ENCODE results near the gene CASKIN2.
"Not testable (repeated sequence)": the region's sequence is repeated elsewhere in the genome, so short reads cannot be mapped to it uniquely, and the experiment has no call there.

Gene CASKIN2

DNA sequence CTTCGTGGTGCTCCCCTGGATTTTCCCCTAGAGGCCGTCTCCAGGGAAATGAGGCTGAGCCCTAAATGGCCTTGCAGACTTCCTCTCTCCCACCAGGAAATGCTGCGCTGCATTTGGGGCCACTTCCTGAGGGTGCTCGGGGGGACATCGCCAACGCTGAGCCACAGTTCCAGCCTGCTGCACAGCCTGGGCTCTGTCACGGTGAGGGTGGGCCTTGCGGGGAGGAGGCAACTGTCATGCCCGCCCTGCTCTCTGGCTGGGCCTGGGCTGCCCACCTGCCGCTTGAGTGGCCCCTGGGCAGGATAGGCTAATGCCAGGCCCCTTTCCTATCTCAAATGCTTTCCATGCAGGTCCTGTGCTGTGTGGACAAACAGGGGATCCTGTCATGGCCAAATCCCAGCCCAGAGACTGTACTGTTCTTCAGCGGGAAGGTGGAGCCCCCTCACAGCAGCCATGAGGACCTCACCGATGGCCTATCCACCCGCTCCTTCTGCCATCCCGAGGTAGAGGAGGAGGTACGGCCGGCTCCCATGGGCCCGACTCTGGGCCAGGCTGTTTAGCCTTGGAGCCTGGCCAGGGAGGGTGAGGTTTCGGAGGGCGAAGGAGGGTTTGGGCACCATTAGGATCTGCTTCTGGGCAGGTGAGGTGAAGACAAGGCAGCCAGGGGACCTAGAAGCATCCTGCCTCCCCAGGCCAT is 24.2 kb downstream of the CASKIN2 start:
- DNase-seq (ENCODE audit: low read depth in 2 of 2), result no peak

DNA sequence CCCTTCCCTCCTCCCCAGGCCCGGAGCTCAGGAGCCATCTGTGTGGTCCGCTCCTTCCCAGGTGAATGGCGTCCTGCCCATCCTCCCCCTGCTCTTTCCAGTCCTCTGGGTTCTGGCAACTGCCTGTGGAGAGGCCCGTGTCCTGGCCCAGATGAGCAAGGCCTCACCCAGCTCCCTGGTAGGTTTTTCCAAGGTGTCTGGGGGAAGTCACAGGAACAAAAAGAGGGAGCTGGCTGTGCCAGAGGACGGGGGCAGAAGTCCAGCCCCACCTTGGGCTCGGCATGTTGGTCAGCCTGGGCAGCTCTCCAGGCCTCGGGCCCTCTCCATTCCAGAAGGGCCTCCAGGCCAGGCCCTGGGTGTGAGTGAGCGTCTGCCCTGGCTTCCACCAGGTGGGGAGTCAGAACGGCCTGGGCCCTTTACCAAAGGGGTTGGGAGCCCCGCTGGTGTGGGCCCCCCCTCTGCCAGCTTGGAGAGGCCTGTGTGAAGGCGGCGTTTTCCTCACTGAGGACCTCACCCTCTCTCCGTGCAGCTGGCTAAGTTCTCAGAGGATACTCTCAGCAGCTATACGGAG is 25.1 kb downstream of the CASKIN2 start:
- DNase-seq (ENCODE audit: low read depth in 2 of 2), result no peak

DNA sequence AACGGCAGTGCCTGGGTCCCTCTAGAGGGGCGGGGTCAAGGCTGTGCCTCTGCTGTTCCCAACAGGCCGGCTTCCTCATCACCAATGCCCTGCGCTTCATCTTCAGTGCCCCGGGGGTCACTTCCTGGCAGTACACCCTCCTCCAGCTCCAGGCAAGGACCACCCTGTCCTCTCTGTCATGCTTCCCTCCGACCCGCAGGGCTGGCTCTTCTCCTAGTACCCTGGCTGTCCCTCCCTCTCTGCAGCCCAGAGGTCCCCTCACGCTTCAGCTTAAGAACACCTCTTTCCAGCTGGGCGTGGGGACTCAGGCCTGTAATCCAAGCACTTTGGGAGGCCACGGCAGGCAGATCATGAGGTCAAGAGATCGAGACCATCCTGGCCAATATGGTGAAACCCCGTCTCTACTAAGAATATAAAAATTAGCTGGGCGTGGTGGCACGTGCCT is 25.8 kb downstream of the CASKIN2 start:
- no peak for DNase-seq (ENCODE audit: low read depth in 2 of 2)

DNA sequence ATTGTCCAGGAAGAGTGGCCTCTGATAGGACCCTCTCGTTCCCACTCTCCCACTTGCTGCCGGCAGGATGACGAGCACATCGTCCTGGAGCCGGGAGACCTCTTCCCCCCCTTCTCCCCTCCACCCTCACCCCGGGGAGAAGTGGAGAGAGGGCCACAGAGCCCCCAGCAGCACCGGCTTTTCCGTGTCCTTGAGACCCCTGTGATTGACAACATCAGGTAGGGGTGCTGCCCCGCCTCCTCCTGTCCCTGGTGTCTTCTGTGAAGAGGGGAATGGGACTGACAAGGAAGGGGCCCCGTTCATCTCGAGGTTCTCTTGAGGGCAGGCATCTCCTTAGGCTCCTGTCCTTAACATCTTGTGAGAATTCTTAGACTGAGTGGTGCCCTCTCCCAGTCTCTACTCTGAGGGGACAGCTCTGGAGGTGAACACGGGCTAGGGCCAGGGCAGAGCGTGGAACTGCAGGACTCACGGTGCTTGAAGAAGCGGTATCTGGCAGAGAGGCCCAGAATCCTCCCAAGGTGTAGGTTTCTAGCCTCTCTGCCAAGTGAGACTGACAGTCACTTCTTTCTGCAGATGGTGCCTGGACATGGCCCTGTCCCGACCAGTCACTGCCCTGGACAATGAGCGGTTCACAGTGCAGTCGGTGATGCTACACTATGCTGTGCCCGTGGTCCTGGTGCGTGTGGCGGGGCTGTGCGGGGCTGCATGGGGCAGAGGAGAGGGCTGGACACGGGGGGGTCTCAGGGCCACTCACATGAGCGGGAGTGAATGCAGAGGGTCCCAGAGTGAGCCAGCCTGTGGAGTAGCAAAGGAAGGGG is 26.4 kb downstream of the CASKIN2 start:
- DNase-seq (ENCODE audit: low read depth in 2 of 2), result no peak

DNA sequence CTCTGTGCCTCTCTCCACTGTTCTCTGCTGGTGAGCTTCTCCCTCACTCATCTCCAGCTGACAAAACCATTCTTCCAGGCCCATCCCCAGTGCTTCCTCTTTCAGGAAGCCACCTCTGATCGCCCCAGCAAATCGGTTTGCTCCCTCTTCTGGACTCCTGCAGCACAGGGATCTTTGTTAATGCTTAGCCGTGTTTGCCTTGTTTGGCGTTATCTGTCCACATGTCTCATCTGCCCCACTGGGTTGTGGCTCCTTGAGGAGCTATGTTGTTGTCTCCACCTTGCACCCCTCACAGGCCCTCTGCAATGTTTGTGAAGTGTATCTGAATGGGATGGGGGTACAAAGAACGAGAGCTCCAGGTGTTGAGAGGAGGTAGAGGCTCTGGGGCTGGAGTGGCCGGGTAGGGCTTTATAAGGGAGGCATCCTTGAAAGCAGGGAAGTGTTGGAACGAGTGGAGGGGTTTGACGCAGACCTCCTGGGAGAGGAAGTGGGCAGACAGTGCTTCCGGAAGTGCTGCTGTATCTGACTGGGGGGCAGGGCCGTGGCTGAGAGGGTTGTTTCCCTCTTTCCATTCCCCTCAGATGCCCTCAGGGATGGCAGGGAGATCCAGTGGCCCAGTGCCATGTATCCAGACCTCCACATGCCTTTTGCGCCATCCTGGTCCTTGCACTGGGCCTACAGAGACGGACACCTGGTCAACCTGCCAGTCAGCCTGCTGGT is 27.8 kb downstream of the CASKIN2 start:
- no peak for DNase-seq (ENCODE audit: low read depth in 2 of 2)

DNA sequence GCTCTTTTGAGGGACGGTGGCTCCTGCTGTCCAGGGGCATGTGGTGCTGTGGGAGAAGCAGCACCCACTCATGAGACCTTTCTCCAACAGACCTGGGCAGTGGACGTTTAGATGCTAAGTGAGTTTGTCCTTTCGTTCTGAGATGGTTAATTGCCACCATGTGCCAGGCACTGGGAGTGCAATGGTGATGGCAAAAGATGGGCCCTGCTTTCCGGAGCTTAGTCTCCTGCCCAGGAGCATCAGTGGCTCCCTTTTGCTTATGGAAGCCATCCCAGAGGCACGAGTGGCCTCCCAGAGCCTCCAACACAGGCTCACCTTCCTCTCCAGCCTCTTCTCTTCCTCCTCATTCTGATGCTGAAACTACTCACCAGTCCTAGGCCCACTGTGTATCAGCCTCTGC is 28.4 kb downstream of the CASKIN2 start:
- no peak for DNase-seq (ENCODE audit: low read depth in 2 of 2)

DNA sequence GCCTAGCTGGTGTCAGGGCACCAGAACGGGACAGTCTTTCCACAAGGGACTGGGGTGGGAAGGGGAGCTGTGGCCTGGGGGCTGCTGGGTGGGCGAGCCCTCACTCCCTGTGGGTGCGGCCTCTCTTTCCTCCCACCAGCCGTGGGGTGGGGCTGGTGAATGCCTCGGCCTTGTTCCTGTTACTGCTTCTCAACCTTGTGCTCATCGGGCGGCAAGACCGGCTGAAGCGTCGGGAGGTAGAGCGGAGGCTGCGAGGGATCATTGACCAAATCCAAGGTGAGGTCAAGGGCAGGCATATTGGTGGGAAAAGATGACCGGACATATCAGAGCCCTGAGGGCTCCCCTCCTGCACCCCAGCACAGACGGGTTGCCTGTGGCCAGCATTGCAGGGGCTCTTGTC is 29.2 kb downstream of the CASKIN2 start:
- no peak for DNase-seq (ENCODE audit: low read depth in 2 of 2)

DNA sequence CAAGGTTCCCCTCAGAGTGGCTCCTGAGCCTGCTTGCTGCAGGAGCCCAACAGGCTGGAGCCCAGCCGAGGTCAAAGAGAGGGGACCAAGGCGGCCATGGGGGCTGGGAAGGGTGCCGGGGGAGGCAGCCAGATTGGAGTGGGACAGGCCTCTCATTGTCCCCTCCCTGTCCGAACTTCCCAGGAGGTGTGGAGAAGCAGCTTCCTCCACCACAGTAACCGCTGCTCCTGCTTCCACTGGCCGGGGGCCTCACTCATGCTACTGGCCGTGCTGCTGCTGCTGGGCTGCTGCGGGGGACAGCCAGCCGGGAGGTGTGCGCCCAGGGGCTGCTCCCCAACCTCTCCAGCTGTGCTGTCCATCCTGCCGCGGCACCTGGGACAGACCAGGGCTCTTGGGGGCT is 29.6 kb downstream of the CASKIN2 start:
- no peak for DNase-seq (ENCODE audit: low read depth in 2 of 2)

DNA sequence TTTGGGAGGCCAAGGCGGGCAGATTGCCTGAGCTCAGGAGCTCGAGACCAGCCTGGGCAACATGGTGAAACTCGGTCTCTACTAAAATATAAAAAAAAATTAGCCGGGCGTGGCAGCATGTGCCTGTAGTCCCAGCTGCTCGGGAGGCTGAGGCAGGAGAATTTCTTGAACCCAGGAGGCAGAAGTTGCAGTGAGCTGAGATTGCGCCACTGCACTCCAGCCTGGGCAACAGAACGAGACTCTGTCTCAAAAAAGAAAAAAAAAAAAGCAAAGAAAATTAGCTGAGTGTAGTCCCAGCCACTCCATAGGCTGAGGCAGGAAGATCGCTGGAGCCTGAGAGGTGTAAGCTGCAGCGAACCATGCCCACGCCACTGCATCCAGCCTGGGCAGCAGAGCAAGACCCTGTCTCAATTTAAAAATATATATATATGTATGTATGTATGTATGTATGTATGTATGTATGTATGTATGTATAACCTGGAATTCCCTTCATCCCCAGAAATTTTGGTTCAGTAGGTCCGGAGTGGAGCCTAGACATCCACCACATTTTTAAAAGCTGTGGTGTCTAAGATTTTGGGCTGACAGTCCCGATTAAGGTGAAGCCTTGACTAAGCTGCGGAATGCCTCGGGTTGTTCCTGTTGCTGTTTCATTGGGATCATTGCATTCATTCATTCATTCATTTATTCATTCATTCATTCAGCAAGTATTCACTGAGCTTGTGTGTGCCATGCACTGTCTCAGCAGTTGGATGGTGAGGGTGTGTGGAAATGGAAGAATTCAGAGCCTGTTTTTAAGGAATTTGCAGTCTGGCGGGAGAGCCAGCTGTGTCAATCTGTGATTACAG is 33.0 kb downstream of the CASKIN2 start:
- DNase-seq (ENCODE audit: low read depth in 2 of 2), result no peak

DNA sequence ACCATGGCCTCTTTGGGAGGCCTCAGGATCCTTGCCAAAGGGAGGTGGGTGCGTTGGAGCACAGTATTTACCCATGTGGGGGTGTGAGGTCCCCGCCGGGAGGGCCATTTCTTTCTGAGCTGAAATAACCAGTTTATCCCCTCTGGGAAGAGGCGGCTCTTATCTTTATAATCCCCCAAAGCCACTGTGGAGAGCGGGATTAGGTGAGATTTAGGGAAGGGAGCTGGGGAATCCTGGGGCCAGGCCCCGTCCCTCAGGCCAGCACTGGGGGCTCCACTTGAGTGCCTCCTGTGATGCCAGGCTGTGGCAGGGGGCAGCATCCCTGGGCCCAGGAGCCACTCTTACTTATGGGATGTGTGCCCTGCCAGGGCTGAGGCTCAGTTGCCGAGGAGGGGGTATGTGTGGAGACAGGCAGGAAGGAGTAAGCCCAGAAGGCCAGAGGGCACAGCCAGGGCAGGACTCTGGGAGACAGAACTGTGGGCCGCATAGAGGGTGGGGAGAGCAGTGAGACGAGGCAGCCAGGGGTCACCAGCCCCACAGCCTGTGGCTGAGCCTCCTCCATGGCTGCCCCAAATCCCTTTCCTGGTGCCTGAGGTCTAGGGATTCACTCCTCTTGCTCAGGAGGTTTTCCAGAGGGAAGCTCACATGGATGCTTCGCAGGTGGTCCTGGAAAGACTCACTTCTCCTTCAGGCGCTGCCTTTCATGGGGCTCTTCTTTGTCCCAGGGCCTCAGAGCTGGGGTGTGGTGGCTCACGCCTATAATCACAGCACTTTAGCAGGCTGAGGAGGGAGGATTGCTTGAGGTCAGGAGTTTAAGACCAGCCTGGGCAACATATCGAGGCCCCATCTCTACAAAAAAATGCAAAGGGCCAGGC is 33.9 kb downstream of the CASKIN2 start:
- no peak for DNase-seq (ENCODE audit: low read depth in 2 of 2)

DNA sequence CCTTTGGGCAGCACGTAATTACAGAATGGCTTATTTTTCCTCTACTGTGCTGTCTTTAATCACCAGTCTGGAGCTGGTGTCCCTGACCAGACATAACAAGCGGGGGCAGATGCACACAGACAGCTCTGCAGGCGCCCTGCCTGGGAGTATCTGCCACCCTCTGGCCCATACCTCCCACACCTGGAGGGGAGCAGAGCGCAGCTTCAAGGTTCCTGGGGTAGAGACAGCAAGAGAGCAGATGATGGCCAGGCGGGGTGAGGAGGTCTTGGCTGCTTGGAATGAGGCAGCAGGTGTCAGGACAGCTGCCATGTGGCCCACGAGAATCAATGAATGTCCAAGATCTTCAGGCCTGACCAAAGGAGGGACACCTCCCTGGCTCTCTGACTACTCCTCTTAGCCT is 35.1 kb downstream of the CASKIN2 start:
- no peak for DNase-seq (ENCODE audit: low read depth in 2 of 2)

DNA sequence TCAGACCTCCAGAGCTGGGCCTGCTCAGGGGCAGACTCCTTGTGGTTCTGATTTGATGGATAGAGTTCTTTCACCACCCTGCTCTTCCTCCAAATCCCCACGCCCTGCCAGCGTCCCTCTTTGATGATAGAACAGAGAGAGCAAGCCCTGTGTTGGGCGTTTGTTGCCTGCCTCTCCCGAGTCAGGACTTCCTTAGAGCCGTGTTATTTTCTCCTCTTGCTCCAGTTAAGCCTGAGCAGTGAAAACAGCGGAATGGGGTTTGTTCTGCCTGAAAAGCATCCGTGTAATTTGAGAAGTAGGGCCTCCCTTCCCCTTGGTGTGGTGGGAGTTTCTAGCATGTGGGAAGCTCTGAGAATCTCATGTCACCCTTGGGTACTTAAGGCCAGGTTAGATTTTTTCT is 36.8 kb downstream of the CASKIN2 start:
- DNase-seq (ENCODE audit: low read depth in 2 of 2), result no peak

DNA sequence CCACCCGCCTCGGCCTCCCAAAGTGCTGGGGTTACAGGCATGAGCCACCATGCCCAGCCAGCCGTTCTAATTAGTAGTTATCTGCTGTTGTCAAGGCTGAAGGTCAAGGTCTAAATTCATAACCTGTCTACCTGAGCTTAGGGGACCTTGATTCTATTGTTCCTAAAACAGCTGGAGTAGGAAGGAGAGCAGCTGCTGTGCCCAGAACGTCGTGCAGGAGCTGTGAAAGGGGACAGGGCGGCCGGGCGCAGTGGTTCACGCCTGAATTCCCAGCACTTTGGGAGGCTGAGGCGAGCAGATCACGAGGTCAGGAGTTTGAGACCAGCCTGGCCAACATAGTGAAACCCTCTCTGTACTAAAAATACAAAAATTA is 37.9 kb downstream of the CASKIN2 start:
- not testable (repeated sequence) for DNase-seq (ENCODE audit: low read depth in 2 of 2)

DNA sequence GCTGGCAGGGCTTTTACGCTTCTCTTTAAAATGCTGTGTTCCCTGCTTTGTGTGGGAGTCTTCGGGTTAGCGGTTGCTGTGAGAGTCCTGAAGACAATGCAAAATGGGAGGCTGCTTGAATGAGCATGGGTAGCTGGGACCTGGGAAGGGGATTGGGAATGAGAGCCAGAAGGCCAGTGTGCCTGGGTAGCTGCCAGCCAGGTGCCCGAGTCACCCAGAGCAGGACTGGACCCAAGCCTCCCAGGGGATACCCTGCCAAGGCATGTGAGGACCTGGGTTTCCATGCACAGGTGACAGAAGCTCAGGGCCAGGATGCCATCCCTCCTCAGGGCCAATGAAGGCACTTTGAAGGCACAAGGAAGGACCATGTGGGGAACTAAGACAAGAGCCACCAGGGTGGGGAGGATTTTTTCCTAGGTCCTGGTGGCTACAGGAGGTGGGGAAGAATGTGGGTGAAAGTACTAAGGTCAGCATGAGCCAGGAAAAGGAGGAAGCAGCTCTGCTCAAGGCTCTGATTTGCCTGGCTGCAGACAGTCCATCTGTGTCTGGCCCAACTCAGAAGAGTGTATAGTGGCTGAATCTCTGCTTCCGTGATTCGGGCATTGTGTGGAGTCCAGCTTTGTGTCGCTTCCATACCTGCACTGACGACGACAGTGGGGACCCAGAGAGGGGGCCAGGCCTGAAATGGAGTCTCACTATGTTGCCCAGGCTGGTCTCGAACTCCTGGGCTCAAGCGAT is 38.4 kb downstream of the CASKIN2 start:
- DNase-seq (ENCODE audit: low read depth in 2 of 2), result no peak

DNA sequence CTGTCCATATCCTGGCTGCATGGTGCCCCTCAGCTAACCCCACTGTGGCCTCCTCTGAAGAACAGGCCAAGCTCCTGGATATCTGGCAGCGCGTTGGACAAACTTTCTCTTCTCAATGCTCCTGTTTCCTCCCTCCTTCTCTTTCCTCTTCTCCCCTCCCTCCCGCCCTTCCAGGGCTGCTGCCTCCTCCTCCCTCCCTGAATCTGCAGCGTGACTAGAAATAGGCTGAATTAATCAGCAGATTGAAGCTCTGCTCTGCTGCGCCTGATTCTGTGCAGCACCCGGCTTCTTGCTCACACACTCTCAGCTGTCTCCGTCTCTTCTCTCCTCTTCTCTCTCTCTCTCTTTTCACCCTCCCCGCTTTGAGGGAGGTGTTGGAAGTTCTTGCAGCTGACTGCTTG is 39.1 kb downstream of the CASKIN2 start:
- DNase-seq (ENCODE audit: low read depth in 2 of 2), result no peak

DNA sequence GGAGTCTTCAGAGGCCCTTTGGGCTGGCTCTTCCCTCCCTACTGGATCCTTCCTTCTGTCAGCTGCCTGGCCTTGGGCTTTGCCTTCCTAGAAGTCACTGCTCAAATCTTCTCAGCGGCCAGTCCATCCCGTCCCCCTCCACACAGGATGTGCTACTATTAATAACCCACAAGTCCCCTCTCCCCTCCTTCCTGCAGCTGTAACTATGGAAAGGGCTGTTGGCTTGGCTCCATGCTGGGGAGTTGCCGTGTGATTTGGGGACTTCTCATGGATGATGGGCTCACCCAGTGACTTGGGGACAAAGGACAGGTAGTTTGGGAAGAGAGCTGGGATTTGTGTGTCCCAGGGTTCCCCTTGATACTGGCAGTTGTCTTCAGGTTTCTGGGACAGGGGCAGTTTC is 39.5 kb downstream of the CASKIN2 start:
- DNase-seq (ENCODE audit: low read depth in 2 of 2), result no peak

DNA sequence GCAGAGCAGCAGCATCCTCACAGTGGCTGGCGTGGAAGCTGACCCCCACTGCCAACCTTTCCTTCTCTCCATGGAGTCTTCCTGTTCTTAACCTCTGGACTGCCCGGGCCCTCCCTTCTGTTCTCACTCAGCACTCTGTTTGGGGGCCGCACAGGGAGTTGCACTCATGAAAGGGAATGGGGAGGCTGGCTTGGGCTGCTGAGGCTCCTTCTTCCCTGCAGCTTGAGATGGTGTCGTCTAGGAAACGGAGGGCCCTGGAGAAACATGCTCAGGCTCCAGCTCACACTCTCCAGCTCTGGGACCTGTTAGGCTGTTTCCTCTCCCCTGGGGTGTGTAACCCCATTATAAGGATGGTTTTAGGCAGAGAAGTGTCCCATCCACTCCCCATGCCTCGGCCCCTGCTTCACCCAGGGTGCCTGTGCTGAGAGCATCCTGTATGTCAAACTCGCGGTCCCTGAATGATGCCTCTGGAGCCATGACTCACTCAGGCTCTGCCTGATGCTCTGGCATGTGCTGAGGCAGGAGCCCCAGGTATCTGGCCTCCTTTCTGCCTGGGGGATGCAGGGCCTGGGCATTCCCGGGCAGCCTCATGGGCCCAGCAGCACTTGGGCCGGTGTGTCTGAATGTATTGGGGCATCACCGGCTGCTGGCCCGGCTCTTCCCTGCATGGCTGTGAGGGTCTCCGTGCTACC is 40.0 kb downstream of the CASKIN2 start:
- no peak for DNase-seq (ENCODE audit: low read depth in 2 of 2)

DNA sequence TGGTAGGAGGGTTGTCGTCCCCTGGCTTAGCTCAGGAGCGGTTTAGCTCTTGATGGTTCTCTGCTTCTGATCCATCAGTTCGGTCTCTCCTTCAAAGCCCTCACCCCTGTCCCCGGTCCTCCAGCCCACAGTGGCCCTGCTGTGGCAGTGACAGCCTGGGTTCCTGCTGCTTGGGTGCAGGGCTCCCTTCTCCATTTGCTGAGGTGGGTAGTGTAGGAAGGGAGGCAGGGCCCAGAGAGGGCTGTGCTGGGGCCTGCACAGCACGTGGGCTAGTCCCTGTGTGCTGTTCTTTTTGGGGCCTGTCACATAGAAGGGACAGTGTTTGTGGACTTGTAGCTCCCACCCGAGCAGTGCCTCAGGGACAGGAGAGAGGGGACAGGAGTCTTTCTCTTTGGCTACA is 40.6 kb downstream of the CASKIN2 start:
- no peak for DNase-seq (ENCODE audit: low read depth in 2 of 2)

DNA sequence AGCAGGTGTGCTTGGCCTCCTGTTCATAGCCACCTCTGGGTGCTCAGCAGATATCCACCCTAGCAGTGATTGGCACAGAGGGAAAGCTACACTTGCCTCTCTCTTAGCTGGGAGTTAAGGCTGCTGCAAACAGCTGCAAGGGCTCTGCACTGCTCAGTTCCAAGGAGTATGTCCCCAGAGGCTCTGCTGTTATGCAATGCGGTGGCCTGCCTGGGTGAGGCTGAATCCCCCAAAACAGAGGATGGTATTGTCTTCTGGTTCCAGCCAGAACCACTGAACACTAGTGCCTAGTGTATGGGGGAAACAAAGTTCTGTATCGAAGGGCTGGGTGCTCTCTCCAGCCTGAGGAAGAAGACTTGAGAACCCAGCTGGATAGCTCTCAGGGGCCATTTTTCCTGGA is 42.1 kb downstream of the CASKIN2 start:
- DNase-seq (ENCODE audit: low read depth in 2 of 2), result no peak
